T-cell (primary cell): ENCODE data around the gene TEX10. TPM values are rescaled to one million over a fixed set of nuclear protein-coding genes. Genes with fewer than 3 reads are reported as not detected.
A peak's percentile ranks its signal among the peaks of the same experiment; 100 is the strongest.

Experiments
- ATAC-seq, 4 experiments: fragments of 200-7000 bp in 3 of 4; fragments of 150-1000 bp in 1 of 4; cut with Tn5 transposase; replicated peaks in 1 of 4; 1 replicate in 3 of 4; 2 replicates in 1 of 4; pipeline ENCODE4 v1.10.0; 2021; ENCODE audit warnings: moderate library complexity in 3 of 4, mild to moderate bottlenecking in 2 of 4, moderate number of reproducible peaks in 1 of 4
- CTCF ChIA-PET, 2 donors: fragments of 300-600 bp; sonication (Branson Sonifier 250); formaldehyde crosslinking; loops; one replicate each; lab custom pipeline; 2022; ENCODE audit warnings: antibody characterized with exemption in 2 of 2; lab: Charles Lee
- POLR2A ChIA-PET, 2 donors: fragments of 300-600 bp; sonication (Branson Sonifier 250); formaldehyde crosslinking; loops; one replicate each; lab custom pipeline; 2022; ENCODE audit warnings: antibody characterized with exemption in 2 of 2; lab: Charles Lee
- DNase-seq, 35 experiments: peaks; one replicate each; pipeline versions ENCODE4 v3.0.0 to v3.0.0-alpha.2; 2013 to 2023
- H3K27ac ChIP-seq: one replicate; pipeline ENCODE4 v1.5.1; 2013; ENCODE audit warnings: low read length
- H3K27me3 ChIP-seq, 2 experiments: replicated peaks in 1 of 2; 1 replicate in 1 of 2; 2 replicates in 1 of 2; pipeline versions ENCODE4 v1.6.1 to v1.7.0; 2013; ENCODE audit warnings: low read length in 1 of 2, mixed read lengths in 1 of 2; ENCODE audit not compliant: control insufficient read depth in 2 of 2, insufficient read depth in 2 of 2; ENCODE audit errors: extremely low read depth in 1 of 2
- H3K36me3 ChIP-seq, 2 donors: 1 replicate in 1 of 2; 2 replicates in 1 of 2; pipeline versions ENCODE4 v1.6.1 to v1.7.0; 2013; ENCODE audit warnings: low read length in 1 of 2; ENCODE audit not compliant: control insufficient read depth in 2 of 2, insufficient read depth in 1 of 2; ENCODE audit errors: extremely low read depth in 1 of 2
- H3K4me1 ChIP-seq, 2 experiments: 1 replicate in 1 of 2; 2 replicates in 1 of 2; pipeline versions ENCODE4 v1.6.1 to v1.7.0; 2013; ENCODE audit warnings: low read length in 2 of 2, mixed read lengths in 1 of 2; ENCODE audit not compliant: insufficient read depth in 2 of 2, control insufficient read depth in 1 of 2; ENCODE audit errors: extremely low read depth in 1 of 2
- H3K4me3 ChIP-seq, 2 donors: 1 replicate in 1 of 2; 2 replicates in 1 of 2; pipeline versions ENCODE4 v1.5.1 to v1.7.0; 2013; ENCODE audit warnings: mild to moderate bottlenecking in 2 of 2, low read length in 1 of 2, moderate library complexity in 1 of 2; ENCODE audit not compliant: control insufficient read depth in 1 of 2; ENCODE audit errors: extremely low read depth in 1 of 2
- H3K9me3 ChIP-seq: 2 replicates; pipeline ENCODE4 v1.7.0; 2013
- H3K27ac Mint-ChIP-seq, 2 donors: one replicate each; pipeline ENCODE4 v1.8.0; 2020 to 2021; ENCODE audit warnings: mild to moderate bottlenecking in 2 of 2, mixed read lengths in 2 of 2
- H3K27me3 Mint-ChIP-seq, 2 donors: one replicate each; pipeline ENCODE4 v1.8.0; 2021 to 2022; ENCODE audit warnings: mixed read lengths in 2 of 2
- H3K36me3 Mint-ChIP-seq: one replicate; pipeline ENCODE4 v1.8.0; 2021; ENCODE audit warnings: mixed read lengths
- H3K4me1 Mint-ChIP-seq, 3 donors: one replicate each; pipeline ENCODE4 v1.8.0; 2020 to 2022; ENCODE audit warnings: mixed read lengths in 3 of 3, mild to moderate bottlenecking in 1 of 3
- H3K4me3 Mint-ChIP-seq, 3 donors: one replicate each; pipeline ENCODE4 v1.8.0; 2020 to 2022; ENCODE audit warnings: mild to moderate bottlenecking in 3 of 3, mixed read lengths in 3 of 3, moderate library complexity in 3 of 3
- H3K9me3 Mint-ChIP-seq, 3 donors: one replicate each; pipeline ENCODE4 v1.8.0; 2020 to 2022; ENCODE audit warnings: mixed read lengths in 3 of 3
- WGBS: methylation state at CpG from one replicate; pipeline ENCODE4 v1.1.5; 2013; ENCODE audit warnings: missing lambda C conversion rate; ENCODE audit not compliant: insufficient coverage; 5-methylcytosine and 5-hydroxymethylcytosine counted together
- total RNA-seq, 35 experiments: library from RNA in 6 of 35; stranded (reverse) in 6 of 35; fragments of 120-200 nt in 1 of 35; gene quantifications; one replicate each; pipeline versions ENCODE4 v1.2.1 to v1.2.4 and lab custom pipeline; 2013 to 2026

The TEX10 gene
- total RNA-seq, 5 donors from 2014 or later (not counting 1 experiment from before 2014, with no cell fraction given), result 14.7 to 18.9 (median 16.7) TPM

- peaks cover 3 to 48% of the 10 kb centered on the region in 2 donors for H3K36me3 ChIP-seq
- Mint-ChIP-seq H3K4me3 (no peak overlapping the region), H3K36me3 (peaks cover 72% of the 10 kb centered on the region), H3K27ac (no peak overlapping the region), H3K27me3 (no peaks in the 10 kb centered on the region), H3K9me3 (no peaks in the 10 kb centered on the region), H3K4me1 (peaks cover 26 to 31% (median 30%) of the 10 kb centered on the region in 3 donors)
- no CpG with 5 or more reads among the region's 2 CpGs for WGBS
- ATAC-seq, result no peak
- H3K27ac ChIP-seq, result no peak overlapping the region
- no peaks in the 10 kb centered on the region for H3K4me1 ChIP-seq
- POLR2A ChIA-PET, result no interaction called here
- H3K4me3 ChIP-seq, result no peak overlapping the region
- H3K9me3 ChIP-seq, result no peaks in the 10 kb centered on the region
- no peaks in the 10 kb centered on the region for H3K27me3 ChIP-seq
- no peak for DNase-seq
- CTCF ChIA-PET, result no interaction called here
Observed at GRCh38 chr9:100309992-100310391, 42.8 kb downstream of the TEX10 start.

DNA sequence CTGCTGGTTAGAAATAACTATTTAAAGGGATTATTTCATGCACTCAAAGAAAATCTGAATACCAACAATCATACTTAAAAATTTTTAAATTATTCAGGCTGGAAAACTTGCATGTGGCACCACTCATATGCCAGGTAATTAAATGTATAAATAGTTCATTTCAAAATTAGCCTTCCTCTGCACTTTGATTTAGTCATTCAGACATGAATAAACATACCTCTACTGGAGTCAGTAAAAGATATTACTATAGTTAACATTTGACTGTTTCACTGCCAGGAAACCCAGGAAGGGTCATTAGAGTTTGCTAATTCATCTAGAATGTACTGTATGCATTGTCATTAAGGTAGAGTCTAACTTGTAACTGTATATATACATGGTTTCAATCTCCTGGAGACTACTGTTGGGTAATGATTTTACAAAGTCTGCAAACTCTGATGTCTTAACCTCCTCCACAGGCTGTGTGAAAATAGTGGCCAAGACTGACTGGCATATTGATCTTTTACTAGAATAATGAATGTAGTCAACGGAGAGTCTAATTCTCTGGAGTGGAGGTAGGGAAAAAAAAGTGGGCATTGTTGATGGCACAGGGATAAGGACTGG lies 43.7 kb downstream of the TEX10 start:
- H3K27me3 ChIP-seq, result no peaks in the 10 kb centered on the region
- no peaks in the 10 kb centered on the region for H3K9me3 Mint-ChIP-seq
- ATAC-seq, result no peak
- no peak for DNase-seq
- H3K27me3 Mint-ChIP-seq, result no peaks in the 10 kb centered on the region
- no peak overlapping the region for H3K4me3 Mint-ChIP-seq
- H3K4me1 Mint-ChIP-seq, result peaks cover 22 to 32% (median 30%) of the 10 kb centered on the region in 3 donors
- ChIA-PET CTCF (no interaction called here), POLR2A (interaction anchor here in 1 of 2 donors (0.8 kb wide), 1 partner anchor 28 kb away, joined by 3 read pairs; no protein-coding TSS in a partner anchor)
- WGBS, result no CpG with 5 or more reads among the region's 1 CpG
- peaks cover 3 to 47% of the 10 kb centered on the region in 2 donors for H3K36me3 ChIP-seq
- peak overlapping the region in 1 of 2 donors; percentile 73 for H3K27ac Mint-ChIP-seq
- H3K27ac ChIP-seq, result no peak overlapping the region
- no peak overlapping the region for H3K4me3 ChIP-seq
- no peaks in the 10 kb centered on the region for H3K4me1 ChIP-seq
- H3K36me3 Mint-ChIP-seq, result peaks cover 71% of the 10 kb centered on the region
- no peaks in the 10 kb centered on the region for H3K9me3 ChIP-seq

GRCh38 chr9:100307080-100307479 lies 45.7 kb downstream of the TEX10 start:
- no CpG with 5 or more reads among the region's 2 CpGs for WGBS
- Mint-ChIP-seq H3K27me3 (no peaks in the 10 kb centered on the region), H3K36me3 (peaks cover 80% of the 10 kb centered on the region), H3K9me3 (no peaks in the 10 kb centered on the region), H3K27ac (peak overlapping the region in 1 of 2 donors; percentile 12), H3K4me3 (no peak overlapping the region), H3K4me1 (peaks cover 18 to 31% (median 30%) of the 10 kb centered on the region in 3 donors)
- Histone ChIP-seq H3K27me3 (no peaks in the 10 kb centered on the region), H3K27ac (no peak overlapping the region), H3K36me3 (peaks cover 3 to 59% of the 10 kb centered on the region in 2 donors), H3K4me1 (no peaks in the 10 kb centered on the region), H3K4me3 (no peak overlapping the region), H3K9me3 (no peaks in the 10 kb centered on the region)
- CTCF ChIA-PET, result interaction anchor here (0.6 kb wide), 2 partner anchors 24 to 42 kb away, joined by 3 read pairs; no protein-coding TSS in a partner anchor
- POLR2A ChIA-PET, result no interaction called here
- ATAC-seq, result no peak
- DNase-seq, result no peak

GRCh38 chr9:100306283-100306682 lies 46.5 kb downstream of the TEX10 start:
- Mint-ChIP-seq H3K27me3 (no peaks in the 10 kb centered on the region), H3K4me3 (no peak overlapping the region), H3K27ac (peak overlapping the region in 1 of 2 donors; percentile 69), H3K36me3 (peaks cover 78% of the 10 kb centered on the region), H3K9me3 (no peaks in the 10 kb centered on the region), H3K4me1 (peaks cover 12 to 26% (median 25%) of the 10 kb centered on the region in 3 donors)
- H3K27me3 ChIP-seq, result no peaks in the 10 kb centered on the region
- ATAC-seq (no peak), DNase-seq (no peak)
- ChIA-PET CTCF (no interaction called here), POLR2A (no interaction called here)
- H3K9me3 ChIP-seq, result no peaks in the 10 kb centered on the region
- WGBS, result no CpG with 5 or more reads among the region's 1 CpG
- H3K4me1 ChIP-seq, result no peaks in the 10 kb centered on the region
- H3K4me3 ChIP-seq, result no peak overlapping the region
- H3K36me3 ChIP-seq, result peaks cover 3 to 67% of the 10 kb centered on the region in 2 donors
- H3K27ac ChIP-seq, result no peak overlapping the region

- Mint-ChIP-seq H3K36me3 (peaks cover 69% of the 10 kb centered on the region), H3K4me3 (no peak overlapping the region), H3K27ac (peak overlapping the region in 1 of 2 donors; percentile 46), H3K27me3 (no peaks in the 10 kb centered on the region), H3K4me1 (peaks cover 8 to 27% (median 14%) of the 10 kb centered on the region in 3 donors), H3K9me3 (no peaks in the 10 kb centered on the region)
- Histone ChIP-seq H3K4me3 (no peak overlapping the region), H3K36me3 (peaks cover 0 to 62% of the 10 kb centered on the region in 2 donors), H3K27me3 (no peaks in the 10 kb centered on the region), H3K27ac (no peak overlapping the region), H3K4me1 (no peaks in the 10 kb centered on the region), H3K9me3 (no peaks in the 10 kb centered on the region)
- ATAC-seq (no peak), DNase-seq (no peak)
- POLR2A ChIA-PET, result no interaction called here
- 100% methylated on average over 3 of the region's 3 CpGs for WGBS
- CTCF ChIA-PET, result interaction anchor here in 1 of 2 donors (1.6 kb wide), 1 partner anchor 22 kb away, joined by 4 read pairs; no protein-coding TSS in a partner anchor
Observed at GRCh38 chr9:100303747-100304146, 49.0 kb downstream of the TEX10 start.

GRCh38 chr9:100298378-100298777 lies 54.4 kb downstream of the TEX10 start:
- peak overlapping the region in 1 of 2 donors; percentile 25 for H3K27ac Mint-ChIP-seq
- H3K36me3 Mint-ChIP-seq, result peaks cover 59% of the 10 kb centered on the region
- POLR2A ChIA-PET, result no interaction called here

More at GRCh38 chr9:100298378-100298777, 54.4 kb downstream of the TEX10 start:
- Histone ChIP-seq H3K9me3 (no peaks in the 10 kb centered on the region), H3K36me3 (peaks cover 15 to 63% of the 10 kb centered on the region in 2 donors), H3K4me1 (no peaks in the 10 kb centered on the region), H3K27me3 (no peaks in the 10 kb centered on the region), H3K4me3 (no peak overlapping the region), H3K27ac (no peak overlapping the region)
- H3K27me3 Mint-ChIP-seq, result no peaks in the 10 kb centered on the region
- no CpG with 5 or more reads among the region's 3 CpGs for WGBS
- no peak overlapping the region for H3K4me3 Mint-ChIP-seq
- no peaks in the 10 kb centered on the region for H3K9me3 Mint-ChIP-seq
- ATAC-seq (no peak), DNase-seq (no peak)
- CTCF ChIA-PET, result no interaction called here
- H3K4me1 Mint-ChIP-seq, result peaks cover 0 to 11% (median 0%) of the 10 kb centered on the region in 3 donors
